Stimulated activated naive CD8-positive, alpha-beta T cell treated with anti-CD3 and anti-CD28 coated beads, Interleukin-15, Interleukin-2, amounts not matched to agents 100 ng/mL and 50 ng/mL, for 24 hours (primary cell): Measurements from ENCODE around the gene RNF8.
"Not testable (repeated sequence)": the region's sequence is repeated elsewhere in the genome, so short reads cannot be mapped to it uniquely, and the experiment has no call there.

Experiments used
- H3K27ac Mint-ChIP-seq: one replicate; pipeline ENCODE4 v1.8.0; 2021; ENCODE audit warnings: mild to moderate bottlenecking, mixed read lengths
- H3K27me3 Mint-ChIP-seq: one replicate; pipeline ENCODE4 v1.8.0; 2021; ENCODE audit warnings: mixed read lengths
- H3K36me3 Mint-ChIP-seq: one replicate; pipeline ENCODE4 v1.8.0; 2021; ENCODE audit warnings: low read depth, mixed read lengths
- H3K4me1 Mint-ChIP-seq: one replicate; pipeline ENCODE4 v1.8.0; 2021; ENCODE audit warnings: low read depth, mixed read lengths
- H3K4me3 Mint-ChIP-seq: one replicate; pipeline ENCODE4 v1.8.0; 2021; ENCODE audit warnings: mild to moderate bottlenecking, mixed read lengths
- H3K9me3 Mint-ChIP-seq: one replicate; pipeline ENCODE4 v1.8.0; 2021; ENCODE audit warnings: mixed read lengths

Gene RNF8

GRCh38 chr6:37316071-37316470 lies 37.7 kb upstream of the RNF8 start:
- Mint-ChIP-seq H3K27ac (no peak overlapping the region), H3K27me3 (no peaks in the 10 kb centered on the region), H3K9me3 (no peaks in the 10 kb centered on the region), H3K4me3 (no peak overlapping the region), H3K4me1 (peaks cover 4% of the 10 kb centered on the region), H3K36me3 (peaks cover 19% of the 10 kb centered on the region)

DNA sequence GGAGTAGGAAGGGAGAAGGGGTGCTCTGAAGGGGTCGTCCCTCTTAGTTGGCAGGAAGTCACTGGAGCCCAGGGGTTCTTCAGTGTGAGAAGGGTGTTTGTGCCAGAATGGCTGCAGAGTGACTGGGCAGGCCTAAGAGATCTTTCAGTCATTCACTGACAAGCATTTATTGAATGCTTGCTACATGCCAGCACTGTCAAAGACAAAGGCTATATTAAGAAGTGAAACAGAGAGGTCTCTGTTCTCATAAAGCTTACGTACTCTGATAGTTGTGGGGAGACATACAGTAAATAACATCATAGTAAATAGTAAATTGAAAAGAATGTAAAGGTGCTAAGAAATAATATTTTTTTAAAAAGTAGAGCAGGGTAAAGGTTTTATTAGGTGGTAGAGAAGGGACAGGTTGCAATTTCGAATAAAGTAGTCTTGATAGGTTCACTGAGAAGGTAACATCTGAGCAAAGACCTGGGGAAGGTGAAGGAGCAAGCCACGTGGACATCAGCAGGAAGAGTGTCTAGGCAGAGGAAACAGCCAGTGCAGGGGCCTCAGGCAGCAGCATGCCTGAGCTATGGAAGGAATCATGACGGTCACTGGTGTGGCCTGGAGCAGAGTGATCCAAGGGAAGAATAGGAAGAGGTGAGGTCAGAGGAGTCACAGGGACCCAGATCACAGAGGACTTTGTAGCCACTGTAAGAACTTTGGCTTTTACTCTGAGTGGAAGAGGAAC lies 36.3 kb upstream of the RNF8 start:
- H3K4me1 Mint-ChIP-seq = peaks cover 4% of the 10 kb centered on the region
- no peaks in the 10 kb centered on the region for H3K9me3 Mint-ChIP-seq
- H3K27ac Mint-ChIP-seq = no peak overlapping the region
- no peaks in the 10 kb centered on the region for H3K27me3 Mint-ChIP-seq
- no peak overlapping the region for H3K4me3 Mint-ChIP-seq
- peaks cover 19% of the 10 kb centered on the region for H3K36me3 Mint-ChIP-seq

DNA sequence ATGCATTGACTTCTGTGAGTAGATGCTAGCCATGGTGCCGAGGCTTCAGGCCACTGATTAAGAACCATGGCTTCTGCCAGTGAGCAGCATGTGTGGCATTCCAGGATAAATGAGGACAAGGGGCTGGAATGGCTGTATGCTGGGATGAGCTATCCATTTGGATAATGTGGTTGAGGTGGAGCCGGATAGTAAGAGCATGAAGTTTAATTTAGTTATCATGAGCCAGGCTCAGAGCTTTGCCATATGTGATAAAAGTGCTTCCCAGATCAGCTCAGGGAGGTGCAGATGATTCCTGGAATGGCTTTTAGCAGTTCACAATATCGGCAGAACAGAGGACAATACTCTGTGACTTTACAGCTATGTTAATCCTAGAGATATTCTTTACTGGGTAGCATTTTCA lies 34.6 kb upstream of the RNF8 start:
- Mint-ChIP-seq H3K27ac (no peak overlapping the region), H3K9me3 (no peaks in the 10 kb centered on the region), H3K4me1 (peaks cover 14% of the 10 kb centered on the region), H3K4me3 (no peak overlapping the region), H3K27me3 (no peaks in the 10 kb centered on the region), H3K36me3 (peaks cover 11% of the 10 kb centered on the region)

DNA sequence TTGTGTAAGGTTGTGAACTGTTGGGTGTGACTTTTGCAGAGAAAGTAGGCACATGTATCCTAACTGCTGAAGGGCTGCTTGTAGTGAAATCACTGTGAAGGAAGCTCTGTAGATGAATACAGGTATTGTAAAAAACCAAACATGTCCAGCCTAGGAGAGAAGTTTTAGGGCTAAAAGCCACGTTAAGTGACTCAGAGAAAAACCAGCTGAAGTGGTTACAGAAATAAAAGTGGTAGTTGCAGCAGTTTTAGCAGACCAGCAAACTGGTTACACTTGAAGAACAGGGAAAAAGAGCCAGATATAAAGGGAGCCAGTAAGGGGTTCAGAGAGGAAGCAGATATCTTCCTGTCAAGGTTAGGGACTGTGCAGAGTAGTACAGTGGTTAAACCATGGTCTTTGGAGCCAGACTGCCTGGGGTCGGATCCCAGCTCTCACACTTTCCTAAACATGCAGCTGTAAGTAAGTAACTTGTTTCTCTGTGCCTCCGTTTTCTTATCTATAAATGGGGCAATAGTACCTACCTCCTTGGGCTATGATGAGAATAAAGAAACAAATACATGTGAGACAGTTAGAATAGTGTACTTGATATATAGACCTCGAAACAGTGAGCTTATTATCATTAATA lies 33.8 kb upstream of the RNF8 start:
- H3K4me3 Mint-ChIP-seq = no peak overlapping the region
- H3K4me1 Mint-ChIP-seq = peaks cover 14% of the 10 kb centered on the region
- peaks cover 4% of the 10 kb centered on the region for H3K36me3 Mint-ChIP-seq
- no peaks in the 10 kb centered on the region for H3K27me3 Mint-ChIP-seq
- H3K27ac Mint-ChIP-seq = no peak overlapping the region
- no peaks in the 10 kb centered on the region for H3K9me3 Mint-ChIP-seq

DNA sequence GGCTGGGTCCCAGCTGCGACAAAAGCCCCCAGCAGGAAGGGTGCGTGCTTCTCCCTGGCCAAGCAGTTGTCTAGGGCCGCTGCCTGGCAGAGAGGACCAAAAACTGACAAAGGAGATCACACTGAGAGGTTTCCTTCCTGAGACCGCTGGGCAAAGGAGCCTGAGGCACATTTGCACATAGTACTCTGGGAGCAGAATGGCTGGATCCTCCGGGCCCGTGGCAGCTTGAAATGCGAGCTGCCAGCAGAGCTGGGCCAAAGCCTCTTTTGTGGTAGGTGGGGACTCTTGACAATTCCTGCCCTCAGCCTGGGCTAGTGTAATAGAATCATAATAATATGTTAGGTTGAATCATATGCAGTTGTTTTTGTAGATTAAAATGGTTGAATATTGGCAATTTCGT lies 33.1 kb upstream of the RNF8 start:
- Mint-ChIP-seq H3K4me1 (peaks cover 18% of the 10 kb centered on the region), H3K9me3 (no peaks in the 10 kb centered on the region), H3K27me3 (no peaks in the 10 kb centered on the region), H3K36me3 (peaks cover 5% of the 10 kb centered on the region), H3K4me3 (no peak overlapping the region), H3K27ac (no peak overlapping the region)

DNA sequence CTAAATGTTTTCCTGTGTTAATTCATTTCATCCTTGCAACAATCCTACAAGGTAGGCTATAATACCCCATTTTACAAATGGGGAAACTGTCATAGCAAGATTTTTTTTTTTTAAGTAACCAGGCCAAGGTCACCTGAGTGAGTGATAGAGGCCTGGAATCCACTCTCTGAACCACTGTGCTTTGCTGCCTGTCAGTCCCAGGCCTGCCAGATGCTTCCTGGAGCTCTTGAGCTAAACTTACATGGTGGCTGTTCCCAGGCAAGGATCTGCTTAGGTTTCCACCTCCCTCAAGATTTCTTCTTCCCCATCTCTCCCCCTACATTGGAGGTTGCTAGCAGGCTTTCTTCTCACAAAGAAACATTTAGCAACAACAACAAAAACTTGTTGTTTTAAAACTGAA lies 32.7 kb upstream of the RNF8 start:
- H3K27ac Mint-ChIP-seq = no peak overlapping the region

DNA sequence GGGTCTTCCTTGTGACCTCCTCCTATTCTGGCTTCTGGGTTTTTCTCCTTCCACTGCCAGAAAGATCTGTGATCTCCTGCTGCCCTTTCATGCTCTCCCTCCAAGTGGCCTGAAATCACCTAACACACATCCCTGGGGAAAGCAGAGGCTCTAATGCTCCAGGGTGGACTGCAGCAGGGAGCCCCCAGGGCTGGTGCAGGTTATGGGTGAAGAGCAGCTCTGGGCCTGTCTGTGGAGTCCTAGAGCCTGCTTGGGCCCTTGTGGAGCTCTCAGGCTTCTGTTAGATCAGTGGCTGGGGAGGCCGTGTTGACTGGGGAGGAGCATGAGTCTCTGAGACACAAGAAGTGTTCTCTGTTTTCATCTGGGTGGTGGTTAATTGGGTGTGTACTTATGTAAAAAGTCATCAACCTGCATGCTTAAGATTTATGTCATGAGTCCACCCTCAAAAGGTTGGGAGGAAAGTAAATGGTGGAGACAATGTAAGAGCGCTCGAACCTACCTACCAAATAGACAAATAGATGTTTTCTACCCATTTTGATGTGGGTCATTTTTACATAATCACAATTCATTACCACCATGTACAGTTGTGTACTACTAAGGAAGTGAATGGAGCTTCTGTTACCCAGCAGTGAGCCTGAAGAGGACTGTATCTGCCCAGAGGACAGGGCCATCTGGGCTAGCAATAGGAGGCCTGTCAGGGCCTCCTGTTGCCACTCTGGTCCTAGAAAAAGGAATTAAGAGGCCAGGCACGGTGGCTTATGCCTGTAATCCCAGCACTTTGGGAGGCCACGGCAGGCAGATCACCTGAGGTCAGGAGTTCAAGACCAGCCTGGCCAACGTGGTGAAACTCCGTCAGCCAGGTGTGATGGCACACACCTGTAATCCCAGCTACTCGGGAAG lies 32.0 kb upstream of the RNF8 start:
- Mint-ChIP-seq H3K27ac (no peak overlapping the region), H3K4me3 (no peak overlapping the region), H3K27me3 (no peaks in the 10 kb centered on the region), H3K36me3 (peaks cover 9% of the 10 kb centered on the region), H3K9me3 (no peaks in the 10 kb centered on the region), H3K4me1 (peaks cover 18% of the 10 kb centered on the region)

More for the DNA sequence above, 32.7 kb upstream of the RNF8 start:
- peaks cover 18% of the 10 kb centered on the region for H3K4me1 Mint-ChIP-seq
- H3K36me3 Mint-ChIP-seq = peaks cover 9% of the 10 kb centered on the region
- no peak overlapping the region for H3K4me3 Mint-ChIP-seq
- no peaks in the 10 kb centered on the region for H3K27me3 Mint-ChIP-seq
- no peaks in the 10 kb centered on the region for H3K9me3 Mint-ChIP-seq

DNA sequence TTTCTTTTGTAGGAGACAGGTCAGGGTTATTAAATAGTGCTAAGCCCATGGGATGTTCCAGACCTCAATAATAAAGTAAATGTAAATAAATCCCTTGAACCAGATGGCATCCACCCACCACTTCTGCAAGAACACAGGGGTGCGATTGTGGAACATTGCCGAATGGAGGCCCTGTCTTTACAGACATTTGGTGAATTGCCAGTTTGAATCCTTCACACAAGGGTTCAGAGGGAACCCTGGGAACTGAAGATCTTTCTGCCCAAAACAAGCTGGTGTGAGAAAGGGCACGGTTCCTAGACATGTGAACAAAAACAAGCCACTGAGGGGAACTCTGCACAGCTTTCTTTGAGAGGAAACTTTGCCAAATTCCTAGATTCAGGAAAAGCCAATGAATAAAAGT lies 30.2 kb upstream of the RNF8 start:
- Mint-ChIP-seq H3K4me1 (peaks cover 18% of the 10 kb centered on the region), H3K27ac (no peak overlapping the region), H3K36me3 (peaks cover 14% of the 10 kb centered on the region), H3K4me3 (no peak overlapping the region), H3K9me3 (no peaks in the 10 kb centered on the region), H3K27me3 (no peaks in the 10 kb centered on the region)

GRCh38 chr6:37324131-37325033 lies 29.4 kb upstream of the RNF8 start:
- H3K4me1 Mint-ChIP-seq = peaks cover 18% of the 10 kb centered on the region
- H3K9me3 Mint-ChIP-seq = no peaks in the 10 kb centered on the region
- no peak overlapping the region for H3K27ac Mint-ChIP-seq
- H3K27me3 Mint-ChIP-seq = no peaks in the 10 kb centered on the region
- peaks cover 14% of the 10 kb centered on the region for H3K36me3 Mint-ChIP-seq
- no peak overlapping the region for H3K4me3 Mint-ChIP-seq

DNA sequence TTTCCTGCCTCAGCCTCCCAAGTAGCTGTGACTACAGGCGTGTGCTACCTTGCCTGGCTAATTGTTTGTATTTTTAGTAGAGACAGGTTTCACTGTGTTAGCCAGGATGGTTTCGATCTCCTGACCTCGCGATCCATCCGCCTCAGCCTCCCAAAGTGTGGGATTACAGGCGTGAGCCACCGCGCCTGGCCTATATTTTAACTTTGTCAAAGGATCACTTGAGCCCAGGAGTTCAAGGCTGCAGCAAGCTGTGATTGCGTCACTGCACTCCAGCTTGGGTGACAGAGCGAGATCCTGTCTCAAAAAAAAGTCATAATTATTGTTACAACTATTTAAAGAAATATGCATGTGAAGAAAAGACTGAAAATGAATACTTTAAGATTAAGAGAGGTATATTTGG lies 23.4 kb upstream of the RNF8 start:
- not testable (repeated sequence) for H3K27ac Mint-ChIP-seq, H3K4me3 Mint-ChIP-seq, H3K9me3 Mint-ChIP-seq, H3K4me1 Mint-ChIP-seq, H3K27me3 Mint-ChIP-seq
- peaks cover 24% of the 10 kb centered on the region for H3K36me3 Mint-ChIP-seq

- H3K4me3 Mint-ChIP-seq = no peak overlapping the region
- H3K9me3 Mint-ChIP-seq = no peaks in the 10 kb centered on the region
- no peak overlapping the region for H3K27ac Mint-ChIP-seq
- no peaks in the 10 kb centered on the region for H3K27me3 Mint-ChIP-seq
- H3K4me1 Mint-ChIP-seq = no peaks in the 10 kb centered on the region
- H3K36me3 Mint-ChIP-seq = peaks cover 20% of the 10 kb centered on the region
These were observed 22.7 kb upstream of the RNF8 start for GRCh38 chr6:37331047-37331446.

DNA sequence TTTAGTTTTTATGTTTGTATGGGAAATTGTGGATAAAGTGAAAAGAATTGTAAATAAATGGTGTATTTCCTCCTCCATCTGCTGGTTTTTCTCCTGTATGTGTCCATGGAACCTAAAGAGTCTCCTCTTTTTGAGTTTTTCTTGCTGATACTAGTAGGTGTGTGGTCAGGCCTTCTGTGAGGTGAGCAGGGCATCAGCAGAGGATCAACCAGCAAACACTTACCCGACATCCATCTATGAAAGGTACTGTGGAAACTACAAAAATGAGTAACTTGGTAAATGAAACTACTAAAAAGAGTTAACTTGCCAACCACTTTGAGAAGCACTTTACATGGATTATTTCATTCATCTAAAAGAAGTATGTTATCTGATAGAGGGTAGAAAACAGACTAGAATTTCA lies 20.9 kb upstream of the RNF8 start:
- Mint-ChIP-seq H3K4me3 (no peak overlapping the region), H3K9me3 (no peaks in the 10 kb centered on the region), H3K27ac (peak overlapping the region; percentile 33)

GRCh38 chr6:37334047-37334446 lies 19.7 kb upstream of the RNF8 start:
- Mint-ChIP-seq H3K36me3 (peaks cover 14% of the 10 kb centered on the region), H3K27ac (no peak overlapping the region)

More for the DNA sequence above, 20.9 kb upstream of the RNF8 start:
- Mint-ChIP-seq H3K36me3 (peaks cover 14% of the 10 kb centered on the region), H3K27me3 (no peaks in the 10 kb centered on the region), H3K4me1 (no peaks in the 10 kb centered on the region)

DNA sequence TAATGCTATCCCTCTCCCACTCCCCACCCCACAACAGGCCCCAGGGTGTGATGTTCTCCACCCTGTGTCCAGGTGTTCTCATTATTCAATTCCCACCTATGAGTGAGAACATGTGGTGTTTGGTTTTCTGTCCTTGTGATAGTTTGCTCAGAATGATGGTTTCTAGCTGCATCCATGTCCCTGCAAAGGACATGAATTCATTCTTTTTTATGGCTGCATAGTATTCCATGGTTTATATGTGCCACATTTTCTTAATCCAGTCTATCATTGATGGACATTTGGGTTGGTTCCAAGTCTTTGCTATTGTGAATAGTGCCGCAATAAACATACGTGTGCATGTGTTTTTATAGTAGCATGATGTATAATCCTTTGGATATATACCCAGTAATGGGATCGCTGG lies 15.5 kb upstream of the RNF8 start:
- not testable (repeated sequence) for H3K36me3 Mint-ChIP-seq, H3K9me3 Mint-ChIP-seq, H3K4me3 Mint-ChIP-seq, H3K27ac Mint-ChIP-seq, H3K4me1 Mint-ChIP-seq, H3K27me3 Mint-ChIP-seq

More at GRCh38 chr6:37334047-37334446, 19.7 kb upstream of the RNF8 start:
- H3K9me3 Mint-ChIP-seq = no peaks in the 10 kb centered on the region
- H3K4me1 Mint-ChIP-seq = no peaks in the 10 kb centered on the region
- no peak overlapping the region for H3K4me3 Mint-ChIP-seq
- H3K27me3 Mint-ChIP-seq = no peaks in the 10 kb centered on the region
